ENCODE results near the gene FARS2.

Gene FARS2

DNA sequence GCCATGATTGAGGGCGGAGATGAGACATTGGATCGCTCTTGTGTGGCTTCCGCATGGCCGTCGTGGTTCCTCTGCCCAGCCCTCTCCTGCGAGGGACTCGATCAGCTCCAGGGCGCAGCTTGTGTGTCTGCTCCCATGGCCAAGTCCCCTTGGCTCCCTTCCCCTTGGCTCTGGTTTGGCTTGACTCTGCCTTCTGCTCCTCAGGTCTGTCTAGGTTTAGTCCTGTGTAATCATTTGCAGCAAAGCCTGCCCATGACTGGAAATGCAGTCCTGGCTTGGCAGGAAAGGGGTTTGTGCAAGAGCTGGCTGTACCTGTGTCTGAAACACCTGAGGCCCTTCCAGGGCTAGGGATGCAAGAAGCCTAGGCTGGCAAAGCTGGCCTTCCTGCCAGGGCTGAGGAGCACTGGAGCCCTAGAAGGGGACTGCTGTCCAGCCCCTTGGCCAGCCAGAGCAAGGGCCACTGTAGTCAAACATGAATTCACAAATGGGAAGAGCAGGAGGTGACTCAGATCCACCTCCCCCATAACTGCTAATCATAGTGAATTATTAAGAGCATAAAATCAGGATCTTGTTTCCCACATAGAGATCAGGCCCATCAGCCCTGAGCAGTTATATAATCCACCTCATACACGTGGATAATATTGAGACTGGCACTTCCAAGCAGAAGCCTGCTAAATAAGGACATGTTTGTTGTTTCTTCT, 196.8 kb downstream of the FARS2 start:
- Histone ChIP-seq H3K27me3 (ENCODE audit: low read depth, low read length) (no peaks in the 10 kb centered on the region), H3K4me2 (ENCODE audit: low read length) (no peak overlapping the region), H3K9me3 (ENCODE audit: insufficient read depth, low read length) (no peaks in the 10 kb centered on the region), H3K4me1 (ENCODE audit: low read length) (peaks cover 6% of the 10 kb centered on the region; the same call in 1 of the 2 replicates), H3K9ac (ENCODE audit: low read length) (no peak overlapping the region), H3K36me3 (replicated peaks; ENCODE audit: low read depth, low read length) (no peaks in the 10 kb centered on the region), H4K20me1 (ENCODE audit: insufficient read depth, low read length) (no peaks in the 10 kb centered on the region), H3K4me3 (ENCODE audit: low read length) (no peak overlapping the region), H2AFZ (ENCODE audit: low read depth, low read length) (no peak overlapping the region), H3K79me2 (ENCODE audit: low read length) (no peaks in the 10 kb centered on the region), H3K27ac (ENCODE audit: low read length) (no peak overlapping the region)
- TF ChIP-seq, protein P1, sequence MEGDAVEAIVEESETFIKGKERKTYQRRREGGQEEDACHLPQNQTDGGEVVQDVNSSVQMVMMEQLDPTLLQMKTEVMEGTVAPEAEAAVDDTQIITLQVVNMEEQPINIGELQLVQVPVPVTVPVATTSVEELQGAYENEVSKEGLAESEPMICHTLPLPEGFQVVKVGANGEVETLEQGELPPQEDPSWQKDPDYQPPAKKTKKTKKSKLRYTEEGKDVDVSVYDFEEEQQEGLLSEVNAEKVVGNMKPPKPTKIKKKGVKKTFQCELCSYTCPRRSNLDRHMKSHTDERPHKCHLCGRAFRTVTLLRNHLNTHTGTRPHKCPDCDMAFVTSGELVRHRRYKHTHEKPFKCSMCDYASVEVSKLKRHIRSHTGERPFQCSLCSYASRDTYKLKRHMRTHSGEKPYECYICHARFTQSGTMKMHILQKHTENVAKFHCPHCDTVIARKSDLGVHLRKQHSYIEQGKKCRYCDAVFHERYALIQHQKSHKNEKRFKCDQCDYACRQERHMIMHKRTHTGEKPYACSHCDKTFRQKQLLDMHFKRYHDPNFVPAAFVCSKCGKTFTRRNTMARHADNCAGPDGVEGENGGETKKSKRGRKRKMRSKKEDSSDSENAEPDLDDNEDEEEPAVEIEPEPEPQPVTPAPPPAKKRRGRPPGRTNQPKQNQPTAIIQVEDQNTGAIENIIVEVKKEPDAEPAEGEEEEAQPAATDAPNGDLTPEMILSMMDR (IDR thresholded peaks at IDR 0.05; ENCODE audit: low read depth, low read length), result no peak
- no peak for TF ChIP-seq EZH2phosphoT487 (IDR thresholded peaks at IDR 0.05; ENCODE audit: low read depth)

DNA sequence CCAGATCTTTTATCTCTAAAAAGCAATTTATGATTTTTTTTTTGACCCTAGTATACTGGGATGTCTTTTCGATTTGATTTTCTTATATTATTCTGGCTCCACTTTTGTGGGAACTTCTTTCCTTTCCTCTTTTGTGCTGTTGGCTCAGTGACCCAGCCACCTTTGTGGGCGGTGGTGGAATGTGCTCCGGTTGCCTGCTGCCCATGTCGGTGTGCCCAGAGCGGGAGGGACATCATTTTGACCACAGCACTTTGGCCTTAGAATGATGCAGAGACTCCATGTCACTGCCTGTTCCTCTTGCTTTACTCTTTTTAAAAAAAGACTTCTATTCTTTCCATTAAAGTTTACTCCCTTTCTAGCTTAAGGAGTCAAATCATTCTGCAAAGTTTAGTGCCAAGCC, 198.0 kb downstream of the FARS2 start:
- Histone ChIP-seq H3K4me3 (ENCODE audit: low read length) (no peak overlapping the region), H3K79me2 (ENCODE audit: low read length) (no peaks in the 10 kb centered on the region)

DNA sequence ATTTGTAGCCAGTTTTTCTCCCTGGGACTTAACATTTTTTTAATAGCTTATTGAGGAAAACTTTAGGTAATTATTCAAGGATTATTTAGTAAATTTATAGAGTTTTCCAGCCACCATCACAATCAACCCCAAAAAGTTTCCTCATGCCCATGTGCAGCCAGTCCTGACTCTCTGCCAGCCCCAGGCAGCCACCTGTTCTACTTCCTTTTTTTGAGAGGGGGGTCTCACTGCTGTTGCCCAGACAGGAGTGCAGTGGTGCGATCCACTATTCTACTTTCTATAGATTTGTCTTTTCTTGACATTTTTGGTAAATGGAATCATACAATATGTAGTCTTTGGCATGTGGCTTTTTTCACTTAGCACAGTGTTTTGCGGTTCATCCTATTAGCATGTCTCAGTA, 200.1 kb downstream of the FARS2 start:
- no peak overlapping the region for H3K4me2 ChIP-seq (ENCODE audit: low read length)
- no peaks in the 10 kb centered on the region for H4K20me1 ChIP-seq (ENCODE audit: insufficient read depth, low read length)
- H3K27me3 ChIP-seq (ENCODE audit: low read depth, low read length), result no peaks in the 10 kb centered on the region
- no peak overlapping the region for H3K27ac ChIP-seq (ENCODE audit: low read length)
- no peak for TF ChIP-seq EZH2phosphoT487 (IDR thresholded peaks at IDR 0.05; ENCODE audit: low read depth)
- no peaks in the 10 kb centered on the region for H3K36me3 ChIP-seq (replicated peaks; ENCODE audit: low read depth, low read length)
- H2AFZ ChIP-seq (ENCODE audit: low read depth, low read length), result no peak overlapping the region
- peaks cover 6% of the 10 kb centered on the region; the same call in 1 of the 2 replicates for H3K4me1 ChIP-seq (ENCODE audit: low read length)
- H3K9me3 ChIP-seq (ENCODE audit: insufficient read depth, low read length), result no peaks in the 10 kb centered on the region
- H3K4me3 ChIP-seq (ENCODE audit: low read length), result no peak overlapping the region
- no peak overlapping the region for H3K9ac ChIP-seq (ENCODE audit: low read length)
- no peaks in the 10 kb centered on the region for H3K79me2 ChIP-seq (ENCODE audit: low read length)

More for the DNA sequence above, 198.0 kb downstream of the FARS2 start:
- Histone ChIP-seq H3K27me3 (ENCODE audit: low read depth, low read length) (no peaks in the 10 kb centered on the region), H3K9me3 (ENCODE audit: insufficient read depth, low read length) (no peaks in the 10 kb centered on the region), H4K20me1 (ENCODE audit: insufficient read depth, low read length) (no peaks in the 10 kb centered on the region), H3K4me1 (ENCODE audit: low read length) (peaks cover 6% of the 10 kb centered on the region; the same call in 1 of the 2 replicates), H3K27ac (ENCODE audit: low read length) (no peak overlapping the region), H3K36me3 (replicated peaks; ENCODE audit: low read depth, low read length) (no peaks in the 10 kb centered on the region), H2AFZ (ENCODE audit: low read depth, low read length) (no peak overlapping the region), H3K4me2 (ENCODE audit: low read length) (no peak overlapping the region), H3K9ac (ENCODE audit: low read length) (no peak overlapping the region)
- TF ChIP-seq, protein P1 (IDR thresholded peaks at IDR 0.05; ENCODE audit: low read depth, low read length), result no peak
- no peak for TF ChIP-seq EZH2phosphoT487 (IDR thresholded peaks at IDR 0.05; ENCODE audit: low read depth)

DNA sequence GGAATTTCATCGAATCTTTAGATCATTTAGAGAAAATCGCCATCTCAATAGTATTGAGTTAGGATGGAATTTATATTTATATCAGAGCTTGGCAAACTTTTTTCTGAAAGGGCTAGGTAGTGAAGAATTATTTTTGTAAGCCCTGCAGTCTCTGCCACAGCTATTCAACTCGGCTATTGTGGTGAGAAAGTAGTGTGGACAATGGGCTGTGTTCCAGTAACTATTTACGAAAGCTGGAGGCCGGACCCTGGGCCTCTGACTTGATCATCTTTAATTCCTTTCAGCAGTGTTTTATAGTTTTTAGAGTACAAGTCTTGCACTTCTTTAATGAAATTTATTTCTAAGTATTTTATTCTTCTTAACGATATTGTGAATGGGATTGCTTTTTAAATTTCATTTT, 201.5 kb downstream of the FARS2 start:
- H3K9ac ChIP-seq (ENCODE audit: low read length), result no peak overlapping the region
- no peak overlapping the region for H3K4me3 ChIP-seq (ENCODE audit: low read length)
- no peak overlapping the region for H3K27ac ChIP-seq (ENCODE audit: low read length)
- no peak overlapping the region for H3K4me2 ChIP-seq (ENCODE audit: low read length)
- no peaks in the 10 kb centered on the region for H4K20me1 ChIP-seq (ENCODE audit: insufficient read depth, low read length)
- no peaks in the 10 kb centered on the region for H3K27me3 ChIP-seq (ENCODE audit: low read depth, low read length)
- no peaks in the 10 kb centered on the region for H3K36me3 ChIP-seq (replicated peaks; ENCODE audit: low read depth, low read length)
- TF ChIP-seq, protein P1 (IDR thresholded peaks at IDR 0.05; ENCODE audit: low read depth, low read length), result no peak
- no peak for TF ChIP-seq EZH2phosphoT487 (IDR thresholded peaks at IDR 0.05; ENCODE audit: low read depth)
- no peak overlapping the region for H2AFZ ChIP-seq (ENCODE audit: low read depth, low read length)
- H3K9me3 ChIP-seq (ENCODE audit: insufficient read depth, low read length), result no peaks in the 10 kb centered on the region
- peaks cover 6% of the 10 kb centered on the region; the same call in 1 of the 2 replicates for H3K4me1 ChIP-seq (ENCODE audit: low read length)
- no peaks in the 10 kb centered on the region for H3K79me2 ChIP-seq (ENCODE audit: low read length)

Data from OCI-LY3 (cell line).